ENCODE results near the gene LYPD6.

LYPD6 gene

GRCh38 chr2:149342509-149342908 is 12.1 kb downstream of the LYPD6 start:
- no peak overlapping the region for H3K4me3 ChIP-seq (ENCODE audit: low read length)
- DNase-seq (ENCODE audit: low read depth), result no peak
- TF ChIP-seq CTCF (IDR thresholded peaks at IDR 0.05; ENCODE audit: insufficient read depth, low read depth, low read length, missing control alignments), result no peak

GRCh38 chr2:149344105-149344504 is 13.7 kb downstream of the LYPD6 start:
- no peak for TF ChIP-seq CTCF (IDR thresholded peaks at IDR 0.05; ENCODE audit: insufficient read depth, low read depth, low read length, missing control alignments)
- no peak overlapping the region for H3K4me3 ChIP-seq (ENCODE audit: low read length)
- no peak for DNase-seq (ENCODE audit: low read depth)

GRCh38 chr2:149346272-149346671 is 15.9 kb downstream of the LYPD6 start:
- DNase-seq (ENCODE audit: low read depth), result no peak
- no peak for TF ChIP-seq CTCF (IDR thresholded peaks at IDR 0.05; ENCODE audit: insufficient read depth, low read depth, low read length, missing control alignments)

GRCh38 chr2:149348291-149348690 is 17.9 kb downstream of the LYPD6 start:
- no peak for DNase-seq (ENCODE audit: low read depth)
- H3K4me3 ChIP-seq (ENCODE audit: low read length), result no peak overlapping the region
- TF ChIP-seq CTCF (IDR thresholded peaks at IDR 0.05; ENCODE audit: insufficient read depth, low read depth, low read length, missing control alignments), result no peak

More at GRCh38 chr2:149346272-149346671, 15.9 kb downstream of the LYPD6 start:
- no peak overlapping the region for H3K4me3 ChIP-seq (ENCODE audit: low read length)

GRCh38 chr2:149353421-149353820 is 23.0 kb downstream of the LYPD6 start:
- no peak overlapping the region for H3K4me3 ChIP-seq (ENCODE audit: low read length)
- no peak for DNase-seq (ENCODE audit: low read depth)
- no peak for TF ChIP-seq CTCF (IDR thresholded peaks at IDR 0.05; ENCODE audit: insufficient read depth, low read depth, low read length, missing control alignments)

- DNase-seq (ENCODE audit: low read depth), result peak; percentile 7
- TF ChIP-seq CTCF (IDR thresholded peaks at IDR 0.05; ENCODE audit: insufficient read depth, low read depth, low read length, missing control alignments), result no peak
Measured at GRCh38 chr2:149355716-149356422, 25.5 kb downstream of the LYPD6 start.

GRCh38 chr2:149357058-149357457 is 26.7 kb downstream of the LYPD6 start:
- no peak for DNase-seq (ENCODE audit: low read depth)
- H3K4me3 ChIP-seq (ENCODE audit: low read length), result no peak overlapping the region
- no peak for TF ChIP-seq CTCF (IDR thresholded peaks at IDR 0.05; ENCODE audit: insufficient read depth, low read depth, low read length, missing control alignments)

More at GRCh38 chr2:149355716-149356422, 25.5 kb downstream of the LYPD6 start:
- H3K4me3 ChIP-seq (ENCODE audit: low read length), result no peak overlapping the region

All from epithelial cell of esophagus (primary cell).